G401 (cell line): ENCODE results near the gene HSD17B14. TPM values are rescaled to one million over a fixed set of nuclear protein-coding genes. Genes with fewer than 3 reads are reported as not detected.
A peak's percentile ranks its signal among the peaks of the same experiment; 100 is the strongest.

Experiments used
- DNase-seq: peaks from one replicate; pipeline ENCODE4 v3.0.0-alpha.2; 2015; ENCODE audit warnings: low spot score
- in situ Hi-C: cut with HindIII; loops from 2 replicates; pipeline ENCODE4 v1.10.0; 2016; ENCODE audit warnings: low sequenced_read_pairs, mixed read lengths
- total RNA-seq: library from RNA; depleted of rRNA; stranded (reverse); fragments of >200 nt; shearing (Covaris generic); gene quantifications from 2 replicates; pipeline ENCODE4 v1.2.3, GENCODE V29; 2014

The HSD17B14 gene
- total RNA-seq, 1 experiment from 2014 or later, result 69.0 TPM

DNA sequence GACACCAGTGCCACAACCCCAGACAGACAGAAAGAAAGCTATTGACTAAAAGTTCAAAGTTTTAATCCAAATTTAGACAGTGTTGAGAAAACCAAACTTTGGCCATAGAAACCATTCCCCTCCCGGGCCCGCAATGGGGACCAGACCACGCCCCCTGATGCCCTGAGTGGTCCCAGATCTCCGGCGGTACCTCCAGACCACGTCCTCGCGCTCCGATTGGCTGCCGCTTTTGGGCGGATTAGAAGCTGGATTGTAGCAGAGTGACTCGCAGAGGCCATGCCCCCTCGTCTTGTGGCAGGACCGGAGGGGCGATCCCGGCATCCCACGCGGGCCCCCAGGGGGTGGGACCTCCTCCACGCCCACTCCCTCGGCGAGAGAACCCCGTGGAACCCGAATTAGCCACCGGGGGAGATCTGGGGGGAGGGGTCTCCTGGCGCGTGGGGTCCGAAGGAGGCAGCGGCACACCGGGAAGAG, 797 bp upstream of the HSD17B14 start:
- in situ Hi-C loops, result no loop called here
- peak; percentile 90 for DNase-seq

DNA sequence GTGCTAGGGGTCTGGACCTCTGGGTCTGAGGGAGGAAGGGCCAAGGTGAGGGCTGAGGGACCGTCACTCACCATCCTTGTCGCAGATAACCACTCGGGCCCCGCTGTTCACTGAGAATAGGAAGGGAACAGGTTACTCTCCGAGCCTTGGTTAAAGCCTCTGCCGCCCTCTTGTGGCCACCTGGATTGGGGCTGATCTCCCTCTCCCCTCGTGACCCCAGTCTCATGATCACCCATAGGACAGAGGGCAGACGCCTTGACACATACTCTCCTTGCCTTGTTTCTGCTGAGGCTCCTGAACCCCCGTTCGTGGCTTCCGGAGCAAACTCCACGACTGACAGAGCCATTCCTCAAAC, 580 bp downstream of the HSD17B14 start:
- peak; percentile 96 for DNase-seq
- in situ Hi-C loops, result no loop called here

DNA sequence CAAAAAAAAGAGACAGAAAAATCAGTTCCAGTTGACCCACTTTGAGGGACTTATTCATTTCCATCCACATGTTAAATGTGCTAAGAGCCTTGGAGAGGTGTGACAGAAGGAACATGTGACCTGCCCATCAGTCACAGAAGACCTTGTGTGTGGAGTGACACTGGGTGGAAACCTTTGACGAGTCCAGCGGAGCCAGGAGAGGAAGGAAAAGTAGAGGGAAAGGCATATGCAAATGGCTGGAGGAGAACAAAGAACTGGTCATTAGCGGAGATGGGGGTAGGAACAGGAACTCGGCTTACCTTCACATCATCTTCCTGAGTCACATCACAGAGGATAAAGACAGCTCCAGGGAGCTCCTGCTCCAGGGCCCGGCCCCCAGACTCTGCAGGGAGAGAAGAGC, 2.3 kb downstream of the HSD17B14 start:
- DNase-seq, result no peak
- in situ Hi-C loops, result no loop called here

DNA sequence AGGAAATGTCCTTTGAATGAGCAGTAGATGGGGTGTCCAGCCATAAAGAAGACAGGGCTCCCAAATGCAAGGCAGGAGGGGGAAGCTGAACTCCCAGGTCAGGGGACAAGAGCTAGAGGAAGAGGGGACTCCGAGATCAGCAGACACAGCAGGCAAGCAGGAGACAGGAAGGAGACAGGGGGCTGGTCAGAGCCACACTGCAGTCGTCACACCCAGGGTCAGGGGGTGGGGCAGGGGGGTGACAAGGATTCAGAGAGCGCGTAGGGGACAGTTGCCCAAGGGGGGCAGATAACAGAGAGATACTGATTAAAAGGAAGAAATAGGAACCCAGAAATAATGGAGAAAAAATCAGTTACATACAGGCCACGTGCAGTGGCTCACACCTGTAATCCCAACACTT, 3.2 kb downstream of the HSD17B14 start:
- no peak for DNase-seq
- in situ Hi-C loops, result no loop called here

DNA sequence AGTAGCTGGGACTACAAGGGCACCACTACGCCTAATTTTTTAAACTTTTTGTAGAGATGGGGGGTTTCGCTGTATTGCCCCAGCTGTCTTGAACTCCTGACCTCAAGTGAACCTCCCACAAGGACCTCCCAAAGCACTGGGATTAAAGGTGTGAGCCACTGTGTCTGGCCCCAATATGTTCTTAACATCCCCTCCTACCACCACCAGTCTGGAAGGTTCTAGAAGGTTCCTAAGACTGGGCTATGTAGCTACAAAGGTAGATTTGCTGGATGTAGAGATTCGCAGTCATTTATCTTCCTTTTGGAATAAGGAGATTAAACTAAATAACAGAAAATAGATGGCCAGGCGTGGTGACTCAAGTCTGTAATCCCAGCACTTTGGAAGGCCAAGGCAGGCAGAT, 5.3 kb downstream of the HSD17B14 start:
- DNase-seq, result no peak
- in situ Hi-C loops, result no loop called here

DNA sequence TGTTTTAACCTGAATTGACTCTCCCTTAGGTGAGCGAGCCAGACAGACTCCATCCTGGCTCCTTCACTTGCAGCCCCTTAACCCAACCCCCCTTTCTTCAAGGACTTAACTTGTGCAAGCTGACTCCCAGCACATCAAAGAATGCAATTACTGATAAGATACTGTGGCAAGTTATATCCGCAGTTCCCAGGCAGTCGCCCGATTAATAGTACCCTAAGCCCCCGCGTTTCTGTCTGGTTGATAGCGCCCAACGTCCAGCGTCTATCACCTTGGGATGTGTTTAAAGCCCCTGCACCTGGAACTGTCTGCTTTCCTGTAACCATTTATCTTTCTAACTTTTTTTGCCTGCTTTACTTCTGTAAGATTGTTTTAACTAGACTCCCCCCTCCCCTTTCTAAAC, 6.2 kb downstream of the HSD17B14 start:
- in situ Hi-C loops, result no loop called here
- DNase-seq, result no peak

DNA sequence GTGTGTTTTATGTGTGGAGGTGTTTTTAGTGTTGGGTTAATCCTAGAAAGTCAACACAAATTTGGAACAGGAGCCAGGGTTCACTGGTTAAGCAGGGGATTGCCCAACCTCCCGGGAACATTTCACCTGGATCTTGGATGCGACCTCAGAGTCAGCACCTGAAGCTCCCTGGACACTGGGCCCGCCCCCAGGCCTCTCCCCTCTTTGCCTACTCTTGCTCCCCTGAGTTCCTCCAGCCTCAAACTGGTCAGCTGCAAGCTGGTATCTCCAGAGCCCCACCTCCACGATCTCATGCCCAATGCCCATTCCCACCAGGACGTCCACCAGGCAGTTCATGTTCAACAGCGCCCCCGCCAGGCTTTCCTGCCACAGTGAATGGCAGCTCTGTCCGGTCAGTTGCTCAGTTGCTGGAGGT, 9.7 kb downstream of the HSD17B14 start:
- in situ Hi-C loops, result no loop called here
- DNase-seq, result no peak

DNA sequence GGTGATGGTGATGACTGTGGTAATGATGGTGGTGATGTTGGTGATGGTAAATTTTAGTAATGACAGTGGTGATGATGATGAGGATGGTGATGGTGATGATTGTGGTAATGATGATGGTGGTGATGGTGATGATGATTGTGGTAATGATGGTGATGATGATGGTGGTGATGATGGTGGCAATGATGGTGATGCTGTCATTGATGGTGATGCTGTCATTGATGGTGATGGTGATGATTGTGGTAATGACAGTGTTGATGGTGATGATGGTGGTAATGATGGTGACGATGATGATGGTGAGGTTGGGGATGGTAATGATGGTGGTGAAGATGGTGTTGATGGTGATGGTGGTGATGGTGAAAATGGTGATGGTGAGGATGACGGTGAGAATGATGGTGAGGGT, 13.8 kb downstream of the HSD17B14 start:
- DNase-seq, result no peak
- in situ Hi-C loops, result no loop called here

DNA sequence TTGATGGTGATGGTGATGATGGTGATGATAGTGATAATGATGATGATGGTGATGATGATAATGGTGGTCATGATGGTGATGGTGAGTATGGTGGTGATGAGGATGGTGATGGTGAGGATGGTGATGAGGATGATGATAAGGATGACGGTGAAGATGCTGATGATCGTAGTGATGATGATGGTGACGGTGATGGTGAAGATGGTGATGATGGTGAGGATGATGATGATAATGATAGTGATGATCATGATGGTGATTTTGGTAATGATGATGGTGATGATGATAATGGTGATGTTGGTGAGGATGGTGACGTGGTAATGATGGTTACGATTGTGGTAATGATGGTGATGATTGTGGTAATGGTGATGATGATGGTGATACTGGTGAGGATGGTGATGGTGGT, 14.7 kb downstream of the HSD17B14 start:
- no peak for DNase-seq
- in situ Hi-C loops, result no loop called here

DNA sequence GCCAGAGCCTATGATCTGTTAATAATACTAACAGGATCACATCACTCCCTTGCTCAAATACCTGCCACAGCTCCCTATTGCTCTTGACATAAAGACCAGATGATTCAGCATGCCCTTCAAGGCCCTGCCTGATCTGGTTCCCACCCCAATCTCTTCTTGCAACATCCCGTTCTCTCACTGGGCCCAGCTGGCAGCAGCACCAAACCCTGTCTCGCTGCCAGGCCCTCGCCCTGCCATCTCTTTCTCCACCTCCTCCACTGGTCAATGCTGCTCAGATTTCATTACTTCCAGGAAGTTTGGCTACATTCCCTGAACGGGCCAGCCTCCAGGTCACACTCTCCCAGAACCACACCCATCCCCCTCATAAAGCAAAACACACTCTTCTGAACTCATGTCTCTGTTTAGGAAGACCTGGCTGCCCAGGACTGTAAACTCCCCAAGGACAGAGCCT, 16.9 kb downstream of the HSD17B14 start:
- in situ Hi-C loops, result no loop called here
- DNase-seq, result peak; percentile 42

DNA sequence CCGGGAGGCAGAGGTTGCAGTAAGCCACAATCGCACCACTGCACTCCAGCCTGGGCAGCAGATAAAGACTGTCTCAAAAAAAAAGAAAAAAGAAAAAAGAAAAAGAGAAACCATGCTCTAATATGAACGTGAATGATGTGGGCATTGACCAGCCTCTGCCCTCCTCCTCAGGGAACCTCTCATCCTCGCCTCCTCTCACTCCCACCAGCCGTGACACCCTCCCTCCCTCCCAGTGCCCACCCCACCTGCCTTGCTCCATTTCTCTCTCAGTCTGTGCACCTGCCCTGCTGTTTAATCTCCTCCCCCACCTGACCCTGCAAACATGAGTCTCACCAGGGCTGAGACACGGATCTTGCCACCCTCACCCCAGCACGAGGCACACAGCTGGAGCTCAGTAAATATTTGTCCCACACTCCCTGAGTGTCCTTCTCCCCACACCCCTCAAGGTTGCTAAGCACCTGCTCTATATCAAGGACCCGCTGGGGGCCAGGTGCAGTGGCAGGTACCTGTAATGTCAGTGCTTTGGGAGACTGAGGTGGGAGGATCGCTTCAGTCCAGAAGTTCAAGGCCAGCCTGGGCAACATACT, 18.0 kb downstream of the HSD17B14 start:
- in situ Hi-C loops, result no loop called here
- DNase-seq, result no peak

DNA sequence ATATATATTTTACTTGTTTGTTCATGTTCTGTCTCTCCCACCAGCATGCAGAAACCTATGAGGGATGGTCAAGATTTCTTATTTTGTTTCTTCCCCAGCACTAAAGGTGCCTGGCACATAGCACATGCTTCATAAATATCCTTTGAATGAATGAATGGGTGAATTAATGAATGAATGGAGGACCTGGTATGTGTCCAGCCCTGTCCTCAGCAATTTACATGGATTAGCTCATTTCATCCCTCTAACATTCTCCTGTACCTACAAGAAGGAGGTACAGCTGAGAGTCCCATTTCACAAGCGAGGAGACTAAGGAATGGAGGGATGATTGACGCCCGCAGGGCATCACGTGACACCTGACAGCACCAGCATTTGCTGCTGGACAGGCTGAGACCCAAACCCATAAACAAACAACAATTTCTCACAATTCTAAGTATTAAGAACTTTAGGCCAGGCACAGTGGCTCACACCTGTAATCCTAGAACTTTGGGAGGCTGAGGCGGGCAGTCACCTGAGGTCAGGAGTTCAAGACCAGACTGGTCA, 18.6 kb downstream of the HSD17B14 start:
- in situ Hi-C loops, result no loop called here
- no peak for DNase-seq

DNA sequence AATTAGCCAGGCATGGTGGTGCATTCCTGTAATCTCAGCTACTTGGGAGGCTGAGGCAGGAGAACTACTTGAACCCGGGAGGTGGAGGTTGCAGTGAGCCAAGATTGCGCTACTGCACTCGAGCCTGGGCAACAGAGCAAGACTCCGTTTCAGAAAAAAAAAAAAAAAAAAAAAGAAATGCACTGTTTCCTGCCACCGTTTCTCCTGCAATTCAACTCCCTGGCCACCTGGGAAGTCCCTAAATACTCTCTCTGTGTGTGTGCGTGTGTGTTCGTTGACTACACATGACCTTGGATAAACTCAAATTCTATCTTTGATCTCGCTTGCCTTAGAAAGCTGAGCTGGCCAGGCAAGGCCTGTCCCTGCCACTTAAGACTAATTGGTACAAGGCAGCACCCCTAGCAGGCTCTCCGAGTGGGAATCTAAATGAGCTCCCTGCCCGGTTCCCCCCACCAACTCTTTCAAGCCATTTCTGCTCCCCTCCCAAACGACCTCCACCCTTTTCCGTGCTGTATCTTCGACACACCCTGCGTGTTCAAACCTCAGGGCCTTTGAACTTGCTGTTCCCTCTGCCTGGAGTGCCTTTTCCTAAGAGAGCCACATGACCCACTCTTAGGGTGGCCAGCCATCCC, 20.3 kb downstream of the HSD17B14 start:
- no peak for DNase-seq
- in situ Hi-C loops, result no loop called here

DNA sequence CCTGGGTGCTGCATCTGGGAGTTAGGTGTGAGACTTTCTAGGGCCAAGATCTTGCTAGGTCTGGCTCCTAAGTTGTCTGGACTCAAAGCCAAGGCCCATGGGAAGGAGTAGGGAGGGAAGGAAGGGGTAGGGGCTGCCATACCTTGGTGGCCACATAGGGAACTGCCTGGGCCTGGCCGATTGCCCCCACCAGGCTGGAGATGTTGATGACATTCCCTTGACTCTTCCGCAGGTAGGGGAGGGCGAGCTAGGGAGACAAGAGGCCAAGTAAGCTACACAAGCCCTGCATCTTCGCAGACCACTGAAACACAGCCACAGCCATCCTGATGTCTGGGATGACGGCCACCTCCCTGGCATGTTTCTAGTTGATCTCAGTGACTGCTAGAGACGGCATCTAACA, 21.4 kb downstream of the HSD17B14 start:
- in situ Hi-C loops, result no loop called here
- no peak for DNase-seq

DNA sequence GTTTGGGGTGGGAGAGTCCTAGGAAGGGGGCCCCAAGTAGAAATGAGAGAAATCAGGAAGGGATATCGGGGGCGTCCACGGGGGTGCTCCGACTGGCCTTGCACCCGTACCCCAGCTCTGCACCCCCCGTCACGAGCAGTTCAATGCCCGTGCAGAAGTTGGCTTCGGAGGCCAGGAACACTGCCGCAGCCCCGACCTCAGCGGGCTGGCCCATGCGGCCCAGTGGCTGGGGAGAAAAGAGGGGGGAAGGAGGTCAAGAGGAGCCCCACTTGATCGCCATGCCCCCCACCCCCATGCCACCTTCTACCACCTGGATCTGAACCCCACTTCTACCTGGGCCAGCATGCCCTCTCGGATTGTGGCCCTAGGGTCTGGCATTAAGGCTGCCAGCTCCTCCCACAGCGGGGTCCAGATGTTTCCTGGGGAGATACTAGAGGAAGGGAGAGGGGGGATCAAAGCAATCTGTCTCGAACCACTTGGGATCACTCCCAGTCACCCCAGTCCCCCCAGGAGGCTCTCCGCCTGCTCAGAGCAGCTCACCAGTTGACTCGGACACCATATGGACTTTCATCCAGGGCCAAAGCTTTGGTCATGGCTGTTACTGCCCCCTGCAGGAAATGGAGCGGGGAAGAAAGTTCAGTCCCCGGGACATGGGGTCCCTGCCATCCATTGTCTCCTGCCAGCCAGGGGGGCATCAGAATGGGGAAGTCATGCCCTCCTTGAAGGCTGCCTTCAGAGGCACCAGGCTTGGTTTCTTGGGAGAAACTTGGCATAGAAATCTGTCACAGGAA, 23.0 kb downstream of the HSD17B14 start:
- in situ Hi-C loops, result no loop called here
- DNase-seq, result peak; percentile 29

DNA sequence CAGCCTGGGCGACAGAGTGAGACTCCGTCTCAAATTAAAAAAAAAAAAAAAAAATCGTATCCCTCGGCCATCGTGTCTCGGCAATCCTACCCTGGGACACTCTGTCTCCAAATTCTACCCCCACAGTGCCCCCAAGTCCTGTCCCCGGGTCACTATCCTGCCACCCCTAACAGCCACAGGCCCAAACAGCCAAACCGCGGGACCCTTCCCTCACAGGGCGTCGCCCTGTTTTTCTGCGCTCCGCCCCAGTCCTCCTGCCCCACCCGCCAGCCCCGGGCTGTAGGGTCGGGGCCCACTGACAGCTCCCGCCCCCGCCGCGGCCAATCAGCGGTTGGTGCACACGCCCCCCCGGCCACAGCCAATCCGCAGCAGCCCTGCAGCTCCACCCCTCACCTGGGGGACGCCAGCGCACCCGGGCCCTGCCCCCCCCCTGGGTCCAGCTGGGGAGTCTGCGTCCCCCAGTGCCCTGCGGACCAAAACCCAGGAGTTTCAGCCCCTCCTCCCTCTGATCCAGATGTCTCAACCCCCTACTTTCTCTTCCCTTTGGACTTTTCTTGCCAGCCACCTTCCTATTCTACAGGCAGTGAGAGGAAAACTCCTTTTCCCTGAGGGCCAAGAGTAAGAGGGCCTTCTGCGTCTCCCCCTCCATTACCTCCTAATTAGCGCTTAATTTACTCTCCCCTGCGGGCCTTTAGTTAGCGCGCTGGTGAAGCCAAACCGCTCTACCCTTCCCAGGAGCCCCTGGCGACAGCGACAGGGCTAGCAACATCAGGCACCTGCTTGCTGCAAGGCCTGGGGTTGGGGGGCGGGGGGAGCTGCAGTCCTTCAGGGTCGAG, 24.0 kb downstream of the HSD17B14 start:
- in situ Hi-C loops, result no loop called here
- peak; percentile 81 for DNase-seq

DNA sequence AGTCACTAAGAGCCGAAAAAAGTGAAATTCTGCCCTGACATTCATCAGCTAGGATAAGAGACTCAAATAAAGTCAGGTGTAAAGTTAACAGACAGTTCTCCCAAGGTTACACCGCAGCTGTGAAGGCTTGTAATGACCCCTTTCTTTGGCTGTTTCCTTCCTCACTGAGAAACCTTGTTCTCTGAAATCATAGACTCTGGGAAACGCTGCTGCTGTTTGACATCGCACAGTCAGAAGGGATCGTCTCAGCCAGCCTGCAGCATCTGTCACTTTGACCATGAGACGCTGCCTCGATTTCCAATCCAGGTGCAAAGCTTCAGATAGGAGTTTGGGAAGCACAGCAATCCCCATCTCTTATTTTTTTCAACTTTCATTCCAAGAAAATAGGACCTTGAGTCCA, 26.1 kb downstream of the HSD17B14 start:
- DNase-seq, result no peak
- in situ Hi-C loops, result no loop called here

DNA sequence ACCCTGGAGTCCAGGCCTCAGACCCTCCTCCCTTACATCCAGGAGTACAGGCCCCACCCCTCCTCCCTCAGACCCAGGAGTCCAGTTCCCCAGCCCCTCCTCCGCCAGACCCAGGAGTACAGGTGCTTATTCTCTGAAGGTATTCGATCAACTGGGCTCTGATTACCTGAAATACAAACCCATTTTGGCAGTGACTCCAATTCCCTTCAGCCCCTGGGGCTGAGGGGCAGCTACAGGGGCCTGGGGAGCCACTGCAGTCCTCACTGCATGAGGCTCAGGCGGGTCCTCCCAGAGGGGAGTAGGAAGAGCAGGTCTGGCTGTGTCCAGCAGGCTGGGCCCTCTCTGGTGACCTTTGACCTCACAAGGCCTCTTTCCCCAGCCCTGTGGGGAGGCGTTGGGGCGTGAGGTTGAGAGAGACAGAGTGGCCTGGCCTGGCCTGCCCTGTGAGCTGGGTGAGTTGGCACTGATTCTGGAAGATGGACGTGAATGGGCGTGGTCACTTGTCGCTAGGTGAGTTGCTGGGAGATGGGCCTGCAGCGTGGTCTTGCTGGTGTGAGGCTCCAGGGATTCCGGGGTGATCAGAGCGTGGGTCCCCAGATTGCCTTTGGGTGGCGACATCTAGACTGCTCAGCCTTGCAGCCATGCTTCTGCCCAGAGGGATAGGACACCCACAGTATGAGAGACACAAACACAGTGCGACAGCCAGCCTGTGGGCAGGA, 28.5 kb downstream of the HSD17B14 start:
- in situ Hi-C loops, result no loop called here
- DNase-seq, result peak; percentile 50
